K562 (cell line): Measurements from ENCODE around the gene IRAK2. TPM values are rescaled to one million over a fixed set of nuclear protein-coding genes. Genes with fewer than 3 reads are reported as not detected.

ENCODE experiments used
- CBX8 ChIP-seq: fragments of 200-600 bp; sonication (generic); IDR thresholded peaks from 2 replicates; pipeline ENCODE4 v1.6.1; 2012; ENCODE audit warnings: borderline replicate concordance, mixed run types, low read depth, mild to moderate bottlenecking, moderate library complexity, mixed read lengths, low read length, control low read depth, inconsistent platforms; ENCODE audit not compliant: poor library complexity, severe bottlenecking; ENCODE audit errors: extremely low read depth
- EP300 ChIP-seq: IDR thresholded peaks from 2 replicates; pipeline ENCODE4 v1.6.1; 2012; ENCODE audit warnings: low read length, improper control_type of control experiment
- ESRRB ChIP-seq: fragments of 250-450 bp; sonication (Bioruptor Pico); IDR thresholded peaks from 2 replicates; pipeline ENCODE4 v1.5.0; 2020; ENCODE audit warnings: mild to moderate bottlenecking, moderate library complexity, borderline replicate concordance
- FOXP1 ChIP-seq: sonication (generic); formaldehyde crosslinking; IDR thresholded peaks from 2 replicates; pipeline ENCODE4 v1.8.0; 2022; ENCODE audit warnings: mild to moderate bottlenecking, missing genetic modification reagents
- HDAC6 ChIP-seq: IDR thresholded peaks from 2 replicates; pipeline ENCODE4 v1.6.1; 2012; ENCODE audit warnings: low read depth, mild to moderate bottlenecking, control low read depth, inconsistent platforms, low read length, moderate library complexity
- HDGF ChIP-seq: fragments of 450-650 bp; IDR thresholded peaks from 2 replicates; pipeline ENCODE4 v1.6.1; 2016
- JUND ChIP-seq, 2 experiments: IDR thresholded peaks; 2 replicates in 1 of 2; 3 replicates in 1 of 2; pipeline ENCODE4 v1.6.1; 2011; ENCODE audit warnings: borderline replicate concordance in 2 of 2, low read depth in 2 of 2, low read length in 2 of 2, improper control_type of control experiment in 1 of 2, missing biosample characterization in 1 of 2, missing genetic modification characterization in 1 of 2, missing genetic modification reagents in 1 of 2
- KLF6 ChIP-seq: fragments of 250-450 bp; sonication (Bioruptor Pico); IDR thresholded peaks from 2 replicates; pipeline ENCODE4 v1.4.0; 2020; ENCODE audit warnings: mild to moderate bottlenecking, moderate library complexity, borderline replicate concordance
- MBD1 ChIP-seq: fragments of 250-450 bp; sonication (Bioruptor Pico); IDR thresholded peaks from 2 replicates; pipeline ENCODE4 v1.8.0; 2022; ENCODE audit warnings: inconsistent platforms
- NFIC ChIP-seq: fragments of 450-650 bp; IDR thresholded peaks from 2 replicates; pipeline ENCODE4 v1.6.1; 2017; ENCODE audit warnings: mild to moderate bottlenecking, inconsistent platforms
- NUFIP1 ChIP-seq: fragments of 450-650 bp; IDR thresholded peaks from 2 replicates; pipeline ENCODE4 v1.6.1; 2018; ENCODE audit not compliant: partially characterized antibody
- SFPQ ChIP-seq: fragments of 200-400 bp; formaldehyde crosslinking; IDR thresholded peaks from 2 replicates; pipeline ENCODE4 v1.6.1; 2017; ENCODE audit warnings: mild to moderate bottlenecking, low read depth, low read length, moderate library complexity
- SMC3 ChIP-seq: conservative IDR thresholded peaks from 2 replicates; pipeline ENCODE4 v1.6.1; 2011; ENCODE audit warnings: low read depth, low read length, improper control_type of control experiment; ENCODE audit not compliant: insufficient read depth
- SREBF1 ChIP-seq: fragments of 150-350 bp; IDR thresholded peaks from 2 replicates; pipeline ENCODE4 v1.6.1; 2014; ENCODE audit warnings: antibody characterized with exemption, low read depth, low read length, borderline replicate concordance
- TCFL5 ChIP-seq: fragments of 250-450 bp; sonication (Bioruptor Pico); conservative IDR thresholded peaks from 2 replicates; pipeline ENCODE4 v1.6.1; 2021; ENCODE audit warnings: mild to moderate bottlenecking, moderate library complexity, matching md5 sums
- ZFP36 ChIP-seq: fragments of 150-350 bp; IDR thresholded peaks from 2 replicates; pipeline ENCODE4 v1.6.1; 2018; ENCODE audit warnings: low read length, low read depth; ENCODE audit not compliant: partially characterized antibody
- ZNF232 ChIP-seq: sonication (generic); formaldehyde crosslinking; IDR thresholded peaks from 2 replicates; pipeline ENCODE4 v1.8.0; 2022; ENCODE audit warnings: mild to moderate bottlenecking, missing genetic modification reagents
- ZNF830 ChIP-seq: fragments of 250-450 bp; sonication (Bioruptor Pico); IDR thresholded peaks from 2 replicates; pipeline ENCODE4 v1.5.0; 2021; ENCODE audit warnings: mild to moderate bottlenecking
- polyA plus RNA-seq, 8 experiments: library from polyadenylated mRNA; depleted of rRNA in 4 of 8; stranded (reverse) in 5 of 8; unstranded in 3 of 8; fragments of >200 nt; fragmentation: Nextera tagmentation in 2 of 8; fragmentation: Illumina TruSeq in 1 of 8; extraction: Ambion mirVana in 2 of 8; extraction: Trizol in 1 of 8; gene quantifications; 2 replicates each; pipeline versions ENCODE4 v1.2.1 to v1.2.3, GENCODE V29; 2011 to 2014; ENCODE audit warnings: inconsistent platforms in 1 of 8, missing spikeins in 1 of 8
- total RNA-seq, 7 experiments: library from RNA; depleted of rRNA in 6 of 7; stranded (reverse); fragments of >200 nt in 6 of 7; fragmentation: Illumina TruSeq in 2 of 7; extraction: Trizol in 2 of 7; gene quantifications; 2 replicates each; pipeline versions ENCODE4 v1.2.1 to v1.2.3, GENCODE V29; 2011 to 2021; ENCODE audit warnings: low replicate concordance in 1 of 7

IRAK2 gene
- total and polyA plus RNA-seq, 9 of the 15 experiments (the other 6 are each of a cell fraction or from before 2014, with no cell fraction given): 0.42 to 4.4 (median 2.7) TPM

GRCh38 chr3:10248184-10248983, 83.7 kb downstream of the IRAK2 start, which contains the start of gene TATDN2 (continued):
- TF ChIP-seq EP300: no peak
- no peak for TF ChIP-seq KLF6 (CRISPR knock-in tag)
- no peak for TF ChIP-seq SFPQ
- peak; percentile 48; the same call in 1 of the 2 replicates for TF ChIP-seq JUND (IDR thresholded peaks at IDR 0.05; ENCODE audit: borderline replicate concordance, low read depth, low read length)
- peak; percentile 56; the same call in 1 of the 3 replicates for TF ChIP-seq JUND (tag; IDR thresholded peaks at IDR 0.05; ENCODE audit: borderline replicate concordance, low read depth, low read length)
- TF ChIP-seq NFIC: peak; percentile 27
- no peak for TF ChIP-seq ZFP36
- TF ChIP-seq SMC3: no peak
- TF ChIP-seq TCFL5 (CRISPR knock-in tag): no peak
- no peak for TF ChIP-seq CBX8
- no peak for TF ChIP-seq MBD1
- no peak for TF ChIP-seq NUFIP1
- TF ChIP-seq ESRRB (CRISPR knock-in tag): no peak
- TF ChIP-seq FOXP1: peak; percentile 68
- TF ChIP-seq SREBF1: no peak
- TF ChIP-seq ZNF830 (CRISPR knock-in tag): no peak
- 0 out of 2 replicates have a peak, but pooled peaks have one; percentile 63 for TF ChIP-seq HDAC6
- TF ChIP-seq HDGF: no peak
- TF ChIP-seq ZNF232 (CRISPR knock-in tag): 0 out of 2 replicates have a peak, but pooled peaks have one; percentile 28
